Measurements from ENCODE around the gene TMEM117.

GRCh38 chr12:43899574-43899973, 63.7 kb downstream of the TMEM117 start:
- TF ChIP-seq CTCF (IDR thresholded peaks at IDR 0.05; ENCODE audit: insufficient read depth, low read depth, low read length) (no peak), EZH2 (IDR thresholded peaks at IDR 0.05; ENCODE audit: insufficient read depth, low read length) (no peak)
